Measurements from ENCODE around the gene FHOD3. TPM values are rescaled to one million over a fixed set of nuclear protein-coding genes. Genes with fewer than 3 reads are reported as not detected.

FHOD3 gene
- total RNA-seq, 4 donors from 2014 or later, result 3.5 to 40.0 (median 14.5) TPM

DNA sequence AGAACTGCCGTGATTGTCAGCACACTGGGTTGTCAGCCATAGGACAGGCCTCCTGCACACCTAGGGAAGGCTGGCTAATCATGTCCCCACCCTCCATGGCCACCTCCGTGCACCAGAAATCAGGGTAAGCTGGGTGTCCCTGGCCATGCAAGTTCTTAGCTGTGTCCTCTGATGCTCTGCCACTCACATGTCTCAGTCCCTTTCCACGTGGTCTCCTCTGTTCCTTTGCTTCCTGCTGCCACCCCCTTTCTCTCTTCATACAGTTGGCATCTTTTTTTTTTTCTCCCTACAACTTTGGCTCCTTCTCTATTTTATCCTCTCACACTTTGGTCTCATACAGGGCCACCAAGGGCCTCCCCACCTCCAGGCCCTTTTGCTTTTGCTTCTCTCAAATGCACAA lies 377.6 kb downstream of the FHOD3 start:
- in situ Hi-C loops (cut with MboI; ENCODE audit: low pct_ligation_motif_present in 1 of 4, low pct_unique_long_range_greater_than_20kb in 1 of 4, low sequenced_read_pairs in 3 of 4), result no loop called here
- peaks cover 0 to 3% of the 10 kb centered on the region in 2 donors for H3K9me3 ChIP-seq

DNA sequence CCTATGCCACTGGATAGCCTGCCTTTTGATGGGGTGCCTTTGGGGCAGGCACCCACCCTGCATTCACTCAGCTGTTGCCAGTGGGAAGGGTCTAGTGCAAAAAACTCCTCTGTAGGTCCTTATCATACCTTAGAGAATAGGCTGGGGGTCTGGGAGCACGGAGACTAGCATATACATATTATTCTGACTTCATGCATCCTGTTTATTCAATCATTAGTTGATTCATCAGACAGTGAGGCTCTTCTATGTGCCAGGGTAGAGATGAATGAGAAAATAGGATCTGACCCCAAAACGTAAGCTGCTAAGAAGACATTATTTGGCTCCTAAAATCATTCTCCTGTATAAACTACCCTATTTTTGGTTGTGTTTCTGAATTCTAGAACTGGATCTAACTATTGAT lies 378.0 kb downstream of the FHOD3 start:
- Histone ChIP-seq H3K4me3 (no peak overlapping the region), H3K9me3 (peaks cover 0 to 3% of the 10 kb centered on the region in 2 donors), H3K4me1 (peaks cover 0 to 23% (median 7%) of the 10 kb centered on the region in 4 donors), H3K36me3 (no peaks in the 10 kb centered on the region), H3K27me3 (no peaks in the 10 kb centered on the region), H3K27ac (no peak overlapping the region)
- in situ Hi-C loops (cut with MboI; ENCODE audit: low pct_ligation_motif_present in 1 of 4, low pct_unique_long_range_greater_than_20kb in 1 of 4, low sequenced_read_pairs in 3 of 4) (no loop called here), intact Hi-C loops (cut with DNase I; ENCODE audit: low total_unique reads) (no loop called here)
- 76 to 78% methylated on average over 2 of the region's 2 CpGs for WGBS, 2 donors (ENCODE audit: low coverage in 1 of 2)
- no peak for TF ChIP-seq POLR2AphosphoS5 (IDR thresholded peaks at IDR 0.05)
- TF ChIP-seq POLR2A (IDR thresholded peaks at IDR 0.05), result no peak
- no peak for TF ChIP-seq EP300 (IDR thresholded peaks at IDR 0.05; ENCODE audit: low read depth)
- TF ChIP-seq, protein P1, sequence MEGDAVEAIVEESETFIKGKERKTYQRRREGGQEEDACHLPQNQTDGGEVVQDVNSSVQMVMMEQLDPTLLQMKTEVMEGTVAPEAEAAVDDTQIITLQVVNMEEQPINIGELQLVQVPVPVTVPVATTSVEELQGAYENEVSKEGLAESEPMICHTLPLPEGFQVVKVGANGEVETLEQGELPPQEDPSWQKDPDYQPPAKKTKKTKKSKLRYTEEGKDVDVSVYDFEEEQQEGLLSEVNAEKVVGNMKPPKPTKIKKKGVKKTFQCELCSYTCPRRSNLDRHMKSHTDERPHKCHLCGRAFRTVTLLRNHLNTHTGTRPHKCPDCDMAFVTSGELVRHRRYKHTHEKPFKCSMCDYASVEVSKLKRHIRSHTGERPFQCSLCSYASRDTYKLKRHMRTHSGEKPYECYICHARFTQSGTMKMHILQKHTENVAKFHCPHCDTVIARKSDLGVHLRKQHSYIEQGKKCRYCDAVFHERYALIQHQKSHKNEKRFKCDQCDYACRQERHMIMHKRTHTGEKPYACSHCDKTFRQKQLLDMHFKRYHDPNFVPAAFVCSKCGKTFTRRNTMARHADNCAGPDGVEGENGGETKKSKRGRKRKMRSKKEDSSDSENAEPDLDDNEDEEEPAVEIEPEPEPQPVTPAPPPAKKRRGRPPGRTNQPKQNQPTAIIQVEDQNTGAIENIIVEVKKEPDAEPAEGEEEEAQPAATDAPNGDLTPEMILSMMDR (IDR thresholded peaks at IDR 0.05), result no peak
- no peak for DNase-seq

More for the DNA sequence above, 377.6 kb downstream of the FHOD3 start:
- H3K4me3 ChIP-seq, result no peak overlapping the region
- intact Hi-C loops (cut with DNase I; ENCODE audit: low total_unique reads), result no loop called here
- H3K27ac ChIP-seq, result no peak overlapping the region
- TF ChIP-seq EP300 (IDR thresholded peaks at IDR 0.05; ENCODE audit: low read depth) (no peak), POLR2A (IDR thresholded peaks at IDR 0.05) (no peak), POLR2AphosphoS5 (IDR thresholded peaks at IDR 0.05) (no peak)
- TF ChIP-seq, protein P1 (IDR thresholded peaks at IDR 0.05), result no peak
- WGBS, 2 donors (ENCODE audit: low coverage in 1 of 2), result 93 to 100% methylated on average over 2 to 3 of the region's 3 CpGs
- H3K4me1 ChIP-seq, result peaks cover 0 to 24% (median 7%) of the 10 kb centered on the region in 4 donors
- no peaks in the 10 kb centered on the region for H3K36me3 ChIP-seq
- DNase-seq, result no peak
- H3K27me3 ChIP-seq, result no peaks in the 10 kb centered on the region

DNA sequence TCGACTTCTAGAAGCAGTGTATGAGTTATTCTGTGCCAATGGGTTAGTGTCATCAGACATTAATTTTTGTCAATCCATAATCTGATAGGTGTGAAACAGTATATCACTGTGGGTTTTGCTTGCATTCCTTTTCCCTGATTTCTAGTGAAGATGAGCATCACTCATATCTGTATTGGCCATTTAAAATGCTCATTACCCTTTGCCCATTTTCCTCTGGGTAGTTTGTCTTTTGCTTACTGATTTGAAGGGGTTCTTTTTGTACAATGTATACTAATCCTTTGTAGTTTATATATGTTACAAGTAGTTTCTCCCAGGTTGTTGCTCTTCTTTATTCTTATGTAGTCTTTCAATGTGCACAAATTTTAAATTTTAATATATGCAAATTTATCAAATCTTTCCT lies 379.1 kb downstream of the FHOD3 start:
- H3K4me1 ChIP-seq, result peaks cover 0 to 15% (median 7%) of the 10 kb centered on the region in 4 donors
- no peaks in the 10 kb centered on the region for H3K36me3 ChIP-seq
- no peak for DNase-seq
- in situ Hi-C loops (cut with MboI; ENCODE audit: low pct_ligation_motif_present in 1 of 4, low pct_unique_long_range_greater_than_20kb in 1 of 4, low sequenced_read_pairs in 3 of 4) (no loop called here), intact Hi-C loops (cut with DNase I; ENCODE audit: low total_unique reads) (no loop called here)
- no peak overlapping the region for H3K27ac ChIP-seq
- no peak overlapping the region for H3K4me3 ChIP-seq
- no peaks in the 10 kb centered on the region for H3K27me3 ChIP-seq
- peaks cover 0 to 3% of the 10 kb centered on the region in 2 donors for H3K9me3 ChIP-seq
- 0% methylated on average over 1 of the region's 1 CpG for WGBS, 2 donors (ENCODE audit: low coverage in 1 of 2)
- TF ChIP-seq POLR2AphosphoS5 (IDR thresholded peaks at IDR 0.05) (no peak), EP300 (IDR thresholded peaks at IDR 0.05; ENCODE audit: low read depth) (no peak), POLR2A (IDR thresholded peaks at IDR 0.05) (no peak)
- TF ChIP-seq, protein P1 (IDR thresholded peaks at IDR 0.05), result no peak

DNA sequence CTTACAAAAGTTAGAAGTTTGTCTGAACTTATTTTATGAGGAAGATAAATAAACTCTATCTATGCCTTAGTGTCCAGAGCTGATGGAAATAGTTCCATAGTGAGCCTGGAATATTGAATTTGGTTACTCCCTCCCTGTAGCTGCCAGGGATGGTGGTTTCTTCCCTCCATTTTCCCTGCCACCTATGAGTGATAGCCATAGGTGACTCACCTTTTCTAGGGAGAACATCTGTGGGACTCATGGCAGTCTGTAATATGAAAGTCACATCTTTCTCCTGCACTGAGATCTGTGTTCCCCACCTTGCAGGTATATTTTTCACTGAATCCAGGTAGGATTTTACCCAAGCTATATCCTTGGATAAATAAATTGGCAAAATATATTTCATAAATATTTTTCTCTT lies 382.5 kb downstream of the FHOD3 start:
- Histone ChIP-seq H3K27me3 (no peaks in the 10 kb centered on the region), H3K4me3 (no peak overlapping the region), H3K27ac (no peak overlapping the region), H3K4me1 (no peaks in the 10 kb centered on the region), H3K36me3 (no peaks in the 10 kb centered on the region), H3K9me3 (peaks cover 0 to 14% of the 10 kb centered on the region in 2 donors)
- in situ Hi-C loops (cut with MboI; ENCODE audit: low pct_ligation_motif_present in 1 of 4, low pct_unique_long_range_greater_than_20kb in 1 of 4, low sequenced_read_pairs in 3 of 4) (loop anchor here in 1 of 4 donors (10.0 kb wide), 1 partner anchor 75 kb away; no protein-coding TSS in a partner anchor), intact Hi-C loops (cut with DNase I; ENCODE audit: low total_unique reads) (no loop called here)
- no peak for DNase-seq
- TF ChIP-seq, protein P1 (IDR thresholded peaks at IDR 0.05), result no peak
- TF ChIP-seq EP300 (IDR thresholded peaks at IDR 0.05; ENCODE audit: low read depth), result no peak
